ENCODE data around the gene ARL13B. TPM values are rescaled to one million over a fixed set of nuclear protein-coding genes. Genes with fewer than 3 reads are reported as not detected.

Gene ARL13B
- total and polyA plus RNA-seq, 2 donors (not counting 1 experiment from before 2014, with no cell fraction given), result 1.3 to 12.9 TPM

- ChIA-PET POLR2A (no interaction called here), CTCF (interaction anchor here (0.6 to 1.0 kb wide), 2 partner anchors 60 to 696 kb away, joined by 3 read pairs; no protein-coding TSS in a partner anchor)
- H3K27ac Mint-ChIP-seq, result no peak overlapping the region
- H3K4me2 ChIP-seq (replicated peaks; ENCODE audit: low read depth, low read length, poor library complexity, severe bottlenecking), result no peak overlapping the region
- no peaks in the 10 kb centered on the region for H3K27me3 ChIP-seq (replicated peaks in 1 of 4; ENCODE audit: control extremely low read depth in 1 of 4, control insufficient read depth in 3 of 4, insufficient read depth in 4 of 4, low read length in 3 of 4)
- ATAC-seq (ENCODE audit: low read depth) (no peak), DNase-seq (no peak)
- peaks cover 2% of the 10 kb centered on the region for H3K4me1 Mint-ChIP-seq
- no peaks in the 10 kb centered on the region for H3K9me3 Mint-ChIP-seq (ENCODE audit: insufficient read depth)
- no peaks in the 10 kb centered on the region for H4K20me1 ChIP-seq (ENCODE audit: control insufficient read depth, insufficient read depth, low read length, poor library complexity, severe bottlenecking)
- no peak overlapping the region for H3K9ac ChIP-seq (ENCODE audit: low read length)
- no peak overlapping the region for H2AFZ ChIP-seq (ENCODE audit: insufficient read depth, low read depth, low read length, poor library complexity, severe bottlenecking)
- no peak overlapping the region for H3K27ac ChIP-seq (ENCODE audit: low read length in 2 of 2)
- H3K4me3 ChIP-seq (ENCODE audit: control extremely low read depth in 1 of 5, extremely low read depth in 1 of 5, insufficient read depth in 1 of 5, low read depth in 2 of 5, low read length in 4 of 5), result no peak overlapping the region
- H3K4me3 Mint-ChIP-seq, result no peak overlapping the region
- no peaks in the 10 kb centered on the region for H3K79me2 ChIP-seq (ENCODE audit: control insufficient read depth, insufficient read depth, low read length)
- H3K4me1 ChIP-seq (ENCODE audit: control insufficient read depth in 2 of 2, insufficient read depth in 2 of 2, low read length in 2 of 2), result no peaks in the 10 kb centered on the region
- H3K9me3 ChIP-seq (ENCODE audit: control extremely low read depth in 1 of 3, control insufficient read depth in 2 of 3, insufficient read depth in 1 of 3, low read length in 2 of 3), result no peaks in the 10 kb centered on the region
- TF ChIP-seq CTCF (IDR thresholded peaks at IDR 0.05) (no peak), EZH2 (IDR thresholded peaks at IDR 0.05; ENCODE audit: borderline replicate concordance, insufficient read depth, low read depth, low read length, poor library complexity, severe bottlenecking) (no peak)
- intact Hi-C loops (cut with micrococcal nuclease), result loop anchor here (10.0 kb wide), 1 partner anchor 235 kb away; no protein-coding TSS in a partner anchor
- H3K36me3 ChIP-seq (replicated peaks in 1 of 2; ENCODE audit: control extremely low read depth in 1 of 2, control insufficient read depth in 1 of 2, extremely low read depth in 1 of 2, insufficient read depth in 2 of 2, low read length in 1 of 2), result no peaks in the 10 kb centered on the region
- no peaks in the 10 kb centered on the region for H3K27me3 Mint-ChIP-seq
- WGBS (ENCODE audit: insufficient coverage), result no CpG with 5 or more reads among the region's 2 CpGs
Measured at GRCh38 chr3:94009608-94010007, 29.7 kb downstream of the ARL13B start.

GRCh38 chr3:94011233-94011711, 31.3 kb downstream of the ARL13B start:
- TF ChIP-seq EZH2 (IDR thresholded peaks at IDR 0.05; ENCODE audit: borderline replicate concordance, insufficient read depth, low read depth, low read length, poor library complexity, severe bottlenecking) (no peak), CTCF (IDR thresholded peaks at IDR 0.05) (no peak)
- WGBS (ENCODE audit: insufficient coverage), result no CpG with 5 or more reads among the region's 3 CpGs
- Mint-ChIP-seq H3K4me3 (no peak overlapping the region), H3K4me1 (peaks cover 8% of the 10 kb centered on the region), H3K27me3 (no peaks in the 10 kb centered on the region), H3K9me3 (ENCODE audit: insufficient read depth) (no peaks in the 10 kb centered on the region), H3K27ac (no peak overlapping the region)
- intact Hi-C loops (cut with micrococcal nuclease), result no loop called here
- ATAC-seq (ENCODE audit: low read depth) (no peak), DNase-seq (no peak)
- Histone ChIP-seq H3K9ac (ENCODE audit: low read length) (no peak overlapping the region), H2AFZ (ENCODE audit: insufficient read depth, low read depth, low read length, poor library complexity, severe bottlenecking) (no peak overlapping the region), H4K20me1 (ENCODE audit: control insufficient read depth, insufficient read depth, low read length, poor library complexity, severe bottlenecking) (no peaks in the 10 kb centered on the region), H3K9me3 (ENCODE audit: control extremely low read depth in 1 of 3, control insufficient read depth in 2 of 3, insufficient read depth in 1 of 3, low read length in 2 of 3) (no peaks in the 10 kb centered on the region), H3K27ac (ENCODE audit: low read length in 2 of 2) (no peak overlapping the region), H3K4me1 (ENCODE audit: control insufficient read depth in 2 of 2, insufficient read depth in 2 of 2, low read length in 2 of 2) (no peaks in the 10 kb centered on the region), H3K79me2 (ENCODE audit: control insufficient read depth, insufficient read depth, low read length) (no peaks in the 10 kb centered on the region), H3K36me3 (replicated peaks in 1 of 2; ENCODE audit: control extremely low read depth in 1 of 2, control insufficient read depth in 1 of 2, extremely low read depth in 1 of 2, insufficient read depth in 2 of 2, low read length in 1 of 2) (no peaks in the 10 kb centered on the region), H3K4me2 (replicated peaks; ENCODE audit: low read depth, low read length, poor library complexity, severe bottlenecking) (no peak overlapping the region), H3K27me3 (replicated peaks in 1 of 4; ENCODE audit: control extremely low read depth in 1 of 4, control insufficient read depth in 3 of 4, insufficient read depth in 4 of 4, low read length in 3 of 4) (no peaks in the 10 kb centered on the region), H3K4me3 (ENCODE audit: control extremely low read depth in 1 of 5, extremely low read depth in 1 of 5, insufficient read depth in 1 of 5, low read depth in 2 of 5, low read length in 4 of 5) (no peak overlapping the region)
- ChIA-PET POLR2A (no interaction called here), CTCF (no interaction called here)
